22Rv1 (cell line): Measurements from ENCODE around the gene TNFRSF17.

Experiments
- H3K27ac ChIP-seq: fragments of 450-650 bp; 2 replicates; pipeline ENCODE4 v1.5.1; 2017
- CTCF ChIP-seq: fragments of 450-650 bp; IDR thresholded peaks from 2 replicates; pipeline ENCODE4 v1.5.1; 2017; ENCODE audit warnings: mild to moderate bottlenecking
- ZFX ChIP-seq: fragments of 450-650 bp; IDR thresholded peaks from 2 replicates; pipeline ENCODE4 v1.6.1; 2017; ENCODE audit warnings: antibody characterized with exemption, borderline replicate concordance

Gene TNFRSF17

GRCh38 chr16:11988258-11988978, 23.4 kb downstream of the TNFRSF17 start:
- TF ChIP-seq ZFX (no peak), CTCF (no peak)
- no peak overlapping the region for H3K27ac ChIP-seq

- TF ChIP-seq CTCF (no peak), ZFX (no peak)
- no peak overlapping the region for H3K27ac ChIP-seq
Observed at GRCh38 chr16:11990702-11991390, 25.8 kb downstream of the TNFRSF17 start.

- TF ChIP-seq ZFX (no peak), CTCF (no peak)
- H3K27ac ChIP-seq: no peak overlapping the region
Observed at GRCh38 chr16:11992008-11992584, 27.1 kb downstream of the TNFRSF17 start.

GRCh38 chr16:11992586-11993524, 27.8 kb downstream of the TNFRSF17 start:
- no peak overlapping the region for H3K27ac ChIP-seq
- TF ChIP-seq ZFX (no peak), CTCF (no peak)

GRCh38 chr16:11994143-11995119, 29.4 kb downstream of the TNFRSF17 start:
- H3K27ac ChIP-seq: no peak overlapping the region
- TF ChIP-seq ZFX (no peak), CTCF (no peak)
